GM13977 (cell line): ENCODE measurements around the gene HDAC1.

Experiments used
- DNase-seq: peaks from one replicate; pipeline ENCODE4 v3.0.0; 2012; ENCODE audit warnings: low spot score
- in situ Hi-C: fragments of 300-500 bp; cut with MboI; formaldehyde crosslinking; loops from one replicate; pipeline ENCODE4 v1.12.0; 2022; ENCODE audit warnings: low sequenced_read_pairs, low pct_unique_long_range_greater_than_20kb, mixed read lengths, inconsistent platforms; ENCODE audit not compliant: unreplicated experiment
- TF ChIP-seq, protein P1 (sequence below): IDR thresholded peaks from 2 replicates; pipeline ENCODE4 v1.5.1; 2012; ENCODE audit warnings: mild to moderate bottlenecking, control low read depth; ENCODE audit not compliant: insufficient read depth; ENCODE audit errors: extremely low read depth, missing control alignments

Gene HDAC1

DNA sequence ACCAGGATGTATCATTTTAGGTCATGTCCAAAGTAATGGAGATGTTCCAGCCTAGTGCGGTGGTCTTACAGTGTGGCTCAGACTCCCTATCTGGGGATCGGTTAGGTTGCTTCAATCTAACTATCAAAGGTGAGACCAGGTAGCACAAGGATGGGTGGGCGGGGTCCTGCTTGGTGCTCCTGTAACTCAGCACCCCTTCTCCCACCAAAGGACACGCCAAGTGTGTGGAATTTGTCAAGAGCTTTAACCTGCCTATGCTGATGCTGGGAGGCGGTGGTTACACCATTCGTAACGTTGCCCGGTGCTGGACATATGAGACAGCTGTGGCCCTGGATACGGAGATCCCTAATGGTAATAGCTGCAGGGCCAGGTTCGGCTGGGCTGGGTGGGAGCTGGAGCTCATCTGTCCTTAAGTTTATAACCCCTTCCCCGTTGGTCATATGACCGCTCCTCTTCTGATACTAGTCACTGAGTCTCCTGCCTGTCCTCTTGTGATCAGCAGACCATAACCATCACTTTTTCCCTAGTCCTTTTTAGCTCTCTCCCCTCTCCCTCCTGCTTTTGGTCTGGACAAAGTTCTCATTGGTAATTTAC, 38.8 kb downstream of the HDAC1 start:
- no peak for DNase-seq
- in situ Hi-C loops, result no loop called here
- TF ChIP-seq, protein P1, sequence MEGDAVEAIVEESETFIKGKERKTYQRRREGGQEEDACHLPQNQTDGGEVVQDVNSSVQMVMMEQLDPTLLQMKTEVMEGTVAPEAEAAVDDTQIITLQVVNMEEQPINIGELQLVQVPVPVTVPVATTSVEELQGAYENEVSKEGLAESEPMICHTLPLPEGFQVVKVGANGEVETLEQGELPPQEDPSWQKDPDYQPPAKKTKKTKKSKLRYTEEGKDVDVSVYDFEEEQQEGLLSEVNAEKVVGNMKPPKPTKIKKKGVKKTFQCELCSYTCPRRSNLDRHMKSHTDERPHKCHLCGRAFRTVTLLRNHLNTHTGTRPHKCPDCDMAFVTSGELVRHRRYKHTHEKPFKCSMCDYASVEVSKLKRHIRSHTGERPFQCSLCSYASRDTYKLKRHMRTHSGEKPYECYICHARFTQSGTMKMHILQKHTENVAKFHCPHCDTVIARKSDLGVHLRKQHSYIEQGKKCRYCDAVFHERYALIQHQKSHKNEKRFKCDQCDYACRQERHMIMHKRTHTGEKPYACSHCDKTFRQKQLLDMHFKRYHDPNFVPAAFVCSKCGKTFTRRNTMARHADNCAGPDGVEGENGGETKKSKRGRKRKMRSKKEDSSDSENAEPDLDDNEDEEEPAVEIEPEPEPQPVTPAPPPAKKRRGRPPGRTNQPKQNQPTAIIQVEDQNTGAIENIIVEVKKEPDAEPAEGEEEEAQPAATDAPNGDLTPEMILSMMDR, result no peak

DNA sequence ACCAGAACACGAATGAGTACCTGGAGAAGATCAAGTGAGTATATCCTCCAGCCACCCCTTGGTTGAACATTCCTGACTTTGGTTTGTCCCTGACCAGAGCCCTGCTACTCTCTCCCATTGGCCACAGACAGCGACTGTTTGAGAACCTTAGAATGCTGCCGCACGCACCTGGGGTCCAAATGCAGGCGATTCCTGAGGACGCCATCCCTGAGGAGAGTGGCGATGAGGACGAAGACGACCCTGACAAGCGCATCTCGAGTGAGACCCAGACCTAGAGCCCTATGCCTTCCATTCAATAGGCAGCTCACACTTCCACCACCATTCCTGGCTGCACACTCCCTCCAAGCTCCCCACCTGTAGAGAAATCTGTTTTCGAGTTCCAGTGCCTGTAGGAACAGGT, 39.7 kb downstream of the HDAC1 start:
- in situ Hi-C loops, result no loop called here
- TF ChIP-seq, protein P1, result no peak
- no peak for DNase-seq

GRCh38 chr1:32332290-32333079, 40.6 kb downstream of the HDAC1 start:
- DNase-seq, result no peak

GRCh38 chr1:32333251-32333963, 41.5 kb downstream of the HDAC1 start:
- no peak for DNase-seq
- TF ChIP-seq, protein P1, result no peak
- in situ Hi-C loops, result no loop called here

More at GRCh38 chr1:32332290-32333079, 40.6 kb downstream of the HDAC1 start:
- in situ Hi-C loops, result no loop called here
- TF ChIP-seq, protein P1, result no peak

GRCh38 chr1:32334274-32334861, 42.5 kb downstream of the HDAC1 start:
- in situ Hi-C loops, result no loop called here
- no peak for DNase-seq
- TF ChIP-seq, protein P1, result no peak

DNA sequence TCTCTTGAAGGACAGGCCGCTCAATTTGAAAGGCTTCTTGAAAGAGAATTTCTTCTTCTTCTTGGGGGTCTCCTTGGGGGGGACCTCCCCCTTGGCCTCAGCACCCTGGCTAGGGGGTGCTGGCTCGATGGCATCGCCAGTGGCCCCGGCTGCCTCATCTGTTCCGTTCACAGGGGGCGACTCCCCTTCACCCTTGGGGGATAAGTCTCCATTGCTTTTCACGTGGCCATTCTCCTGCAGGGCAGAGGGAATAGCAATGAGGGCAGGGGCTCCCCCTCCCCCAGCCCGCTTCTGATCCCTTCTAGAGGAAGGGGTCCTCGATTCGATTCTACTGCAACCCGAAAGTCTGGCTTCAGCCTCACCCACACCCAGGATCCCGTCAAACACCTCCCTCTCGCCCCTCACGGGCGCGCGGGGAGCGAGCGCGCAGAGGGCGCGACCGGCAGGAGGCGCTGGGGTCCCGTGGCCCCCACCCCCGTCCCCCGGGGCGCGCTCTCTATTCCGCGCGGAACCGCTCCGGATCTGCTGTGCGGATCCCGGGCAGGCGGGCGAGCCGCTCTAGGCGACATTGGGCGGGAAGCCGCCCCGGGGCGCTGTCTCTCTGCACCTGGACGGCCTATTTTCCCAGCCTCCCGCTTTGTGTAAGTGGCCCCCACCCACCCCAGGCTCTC, 43.1 kb downstream of the HDAC1 start:
- peak; percentile 70 for DNase-seq
- TF ChIP-seq, protein P1, result peak; percentile 91
- in situ Hi-C loops, result no loop called here
